ENCODE results near the gene LENEP.

The LENEP gene

DNA sequence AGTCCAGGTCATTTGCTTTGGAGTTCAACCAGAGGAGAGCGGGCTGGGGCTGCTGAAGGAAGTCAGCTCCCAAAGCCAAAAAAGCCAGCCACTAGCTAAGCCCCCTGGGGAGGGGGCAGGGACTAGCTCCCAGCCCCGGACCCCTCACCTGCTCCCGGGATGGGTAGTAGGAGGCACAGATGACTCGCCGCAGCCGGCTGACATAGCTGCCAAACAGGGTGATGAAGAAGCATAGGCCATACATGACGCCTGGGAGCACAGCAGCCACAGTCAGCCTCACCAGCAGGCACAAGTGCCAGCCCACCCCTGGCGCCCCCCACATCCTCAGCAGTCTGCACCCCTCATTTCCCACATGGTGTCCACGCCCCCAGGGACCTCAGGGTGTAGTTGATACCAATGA, 32.8 kb downstream of the LENEP start:
- Histone ChIP-seq H3K27ac (no peak overlapping the region), H3K27me3 (no peaks in the 10 kb centered on the region), H3K9me3 (no peaks in the 10 kb centered on the region), H3K36me3 (no peaks in the 10 kb centered on the region), H3K4me1 (ENCODE audit: control insufficient read depth in 1 of 2, insufficient read depth in 1 of 2, low read depth in 1 of 2, low read length in 1 of 2) (peaks cover 21 to 26% of the 10 kb centered on the region in 2 experiments), H3K4me3 (ENCODE audit: low read depth in 1 of 2, low read length in 1 of 2) (no peak overlapping the region)
- TF ChIP-seq, protein P1, sequence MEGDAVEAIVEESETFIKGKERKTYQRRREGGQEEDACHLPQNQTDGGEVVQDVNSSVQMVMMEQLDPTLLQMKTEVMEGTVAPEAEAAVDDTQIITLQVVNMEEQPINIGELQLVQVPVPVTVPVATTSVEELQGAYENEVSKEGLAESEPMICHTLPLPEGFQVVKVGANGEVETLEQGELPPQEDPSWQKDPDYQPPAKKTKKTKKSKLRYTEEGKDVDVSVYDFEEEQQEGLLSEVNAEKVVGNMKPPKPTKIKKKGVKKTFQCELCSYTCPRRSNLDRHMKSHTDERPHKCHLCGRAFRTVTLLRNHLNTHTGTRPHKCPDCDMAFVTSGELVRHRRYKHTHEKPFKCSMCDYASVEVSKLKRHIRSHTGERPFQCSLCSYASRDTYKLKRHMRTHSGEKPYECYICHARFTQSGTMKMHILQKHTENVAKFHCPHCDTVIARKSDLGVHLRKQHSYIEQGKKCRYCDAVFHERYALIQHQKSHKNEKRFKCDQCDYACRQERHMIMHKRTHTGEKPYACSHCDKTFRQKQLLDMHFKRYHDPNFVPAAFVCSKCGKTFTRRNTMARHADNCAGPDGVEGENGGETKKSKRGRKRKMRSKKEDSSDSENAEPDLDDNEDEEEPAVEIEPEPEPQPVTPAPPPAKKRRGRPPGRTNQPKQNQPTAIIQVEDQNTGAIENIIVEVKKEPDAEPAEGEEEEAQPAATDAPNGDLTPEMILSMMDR (IDR thresholded peaks at IDR 0.05) = no peak

DNA sequence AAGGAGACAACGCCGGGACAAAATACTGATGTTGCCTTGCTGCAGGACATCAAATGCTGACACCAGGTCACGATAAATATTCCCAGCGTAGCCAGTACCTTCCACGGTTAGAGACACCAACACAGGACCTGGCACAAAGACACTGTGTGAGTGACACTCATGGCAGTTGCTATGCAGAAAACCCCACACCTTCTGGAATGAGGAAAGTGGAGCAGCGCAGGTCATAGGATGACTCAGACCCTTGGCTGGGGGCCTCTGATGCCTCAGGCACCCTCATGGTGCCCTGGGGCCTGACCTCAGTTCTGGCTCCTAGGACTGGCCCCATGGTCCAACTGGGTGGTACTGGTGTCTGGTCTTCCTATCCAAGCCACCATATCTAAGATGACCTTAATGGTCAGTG, 33.2 kb downstream of the LENEP start:
- H3K4me3 ChIP-seq (ENCODE audit: low read depth in 1 of 2, low read length in 1 of 2) = no peak overlapping the region
- no peaks in the 10 kb centered on the region for H3K9me3 ChIP-seq
- no peak overlapping the region for H3K27ac ChIP-seq
- no peaks in the 10 kb centered on the region for H3K36me3 ChIP-seq
- H3K4me1 ChIP-seq (ENCODE audit: control insufficient read depth in 1 of 2, insufficient read depth in 1 of 2, low read depth in 1 of 2, low read length in 1 of 2) = peaks cover 21 to 26% of the 10 kb centered on the region in 2 experiments
- TF ChIP-seq, protein P1 (IDR thresholded peaks at IDR 0.05) = no peak
- no peaks in the 10 kb centered on the region for H3K27me3 ChIP-seq

DNA sequence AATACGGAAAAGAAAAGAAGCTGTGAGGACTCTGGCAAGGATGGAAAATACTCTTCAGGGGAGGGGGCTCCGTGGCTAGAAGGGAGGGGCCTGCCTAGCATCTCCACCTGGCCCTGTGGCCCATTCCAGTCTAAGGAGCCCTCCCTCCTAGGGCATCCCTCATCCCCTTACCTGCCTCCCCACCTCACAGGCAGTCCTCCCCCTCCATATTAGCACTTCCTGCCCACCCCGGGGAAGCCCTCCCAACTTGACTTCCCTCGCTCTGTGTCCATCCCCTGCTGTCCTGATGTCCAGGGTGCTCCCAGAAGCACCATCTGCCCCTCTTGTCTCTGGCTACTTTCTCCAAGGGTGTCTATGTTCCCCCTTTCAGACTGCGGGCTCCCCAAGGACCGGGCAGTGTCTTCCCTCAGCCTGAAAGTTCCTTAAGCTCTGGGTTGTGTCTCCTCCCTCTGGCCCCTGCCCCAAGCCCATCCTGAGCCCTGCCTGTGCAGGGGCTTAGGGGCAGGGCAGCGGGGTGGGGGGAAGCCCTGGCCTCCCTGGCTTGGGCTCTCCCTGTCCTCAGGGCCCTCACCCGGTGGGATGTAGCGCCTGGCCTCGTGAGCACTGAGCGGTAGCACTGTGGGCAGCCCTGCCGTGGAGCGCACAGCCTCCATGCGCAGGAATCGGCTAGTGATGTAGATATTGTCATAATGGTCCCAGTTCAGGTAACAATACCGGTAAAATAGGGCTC, 36.3 kb downstream of the LENEP start:
- no peaks in the 10 kb centered on the region for H3K27me3 ChIP-seq
- H3K27ac ChIP-seq = no peak overlapping the region
- H3K36me3 ChIP-seq = no peaks in the 10 kb centered on the region
- peaks cover 14 to 18% of the 10 kb centered on the region in 2 experiments for H3K4me1 ChIP-seq (ENCODE audit: control insufficient read depth in 1 of 2, insufficient read depth in 1 of 2, low read depth in 1 of 2, low read length in 1 of 2)
- no peaks in the 10 kb centered on the region for H3K9me3 ChIP-seq
- no peak overlapping the region for H3K4me3 ChIP-seq (ENCODE audit: low read depth in 1 of 2, low read length in 1 of 2)
- TF ChIP-seq, protein P1 (IDR thresholded peaks at IDR 0.05) = no peak

DNA sequence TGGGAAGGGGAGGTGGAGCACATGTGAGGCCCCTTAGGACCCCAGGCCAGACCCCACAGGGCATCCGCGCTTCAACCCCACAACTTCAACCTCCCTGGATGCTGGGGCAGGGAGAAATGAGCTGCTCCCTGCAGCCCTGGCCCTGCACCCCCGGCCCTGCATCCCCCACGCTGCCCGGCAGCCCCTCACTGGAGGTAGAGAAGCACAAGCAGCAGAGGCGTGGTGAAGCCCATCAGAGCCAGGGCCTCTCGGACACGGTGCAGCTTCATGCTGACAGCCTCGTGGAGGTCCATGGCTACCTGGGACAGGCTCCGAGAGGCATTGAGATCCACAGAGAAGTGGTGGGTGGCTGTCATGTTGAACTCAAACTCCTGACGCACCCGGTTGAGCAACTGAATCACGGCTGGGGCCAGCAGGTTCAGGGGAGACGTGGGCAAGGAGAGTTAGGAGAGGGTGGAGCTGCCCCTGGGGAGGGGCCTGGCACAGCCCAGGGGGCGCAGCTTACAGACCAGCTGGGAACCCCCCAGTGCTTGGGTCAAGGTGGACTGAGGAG, 36.9 kb downstream of the LENEP start:
- TF ChIP-seq, protein P1 (IDR thresholded peaks at IDR 0.05) = no peak
- H3K4me3 ChIP-seq (ENCODE audit: low read depth in 1 of 2, low read length in 1 of 2) = no peak overlapping the region
- peaks cover 10 to 15% of the 10 kb centered on the region in 2 experiments for H3K4me1 ChIP-seq (ENCODE audit: control insufficient read depth in 1 of 2, insufficient read depth in 1 of 2, low read depth in 1 of 2, low read length in 1 of 2)
- H3K9me3 ChIP-seq = no peaks in the 10 kb centered on the region
- H3K27ac ChIP-seq = no peak overlapping the region
- H3K36me3 ChIP-seq = no peaks in the 10 kb centered on the region
- H3K27me3 ChIP-seq = no peaks in the 10 kb centered on the region

DNA sequence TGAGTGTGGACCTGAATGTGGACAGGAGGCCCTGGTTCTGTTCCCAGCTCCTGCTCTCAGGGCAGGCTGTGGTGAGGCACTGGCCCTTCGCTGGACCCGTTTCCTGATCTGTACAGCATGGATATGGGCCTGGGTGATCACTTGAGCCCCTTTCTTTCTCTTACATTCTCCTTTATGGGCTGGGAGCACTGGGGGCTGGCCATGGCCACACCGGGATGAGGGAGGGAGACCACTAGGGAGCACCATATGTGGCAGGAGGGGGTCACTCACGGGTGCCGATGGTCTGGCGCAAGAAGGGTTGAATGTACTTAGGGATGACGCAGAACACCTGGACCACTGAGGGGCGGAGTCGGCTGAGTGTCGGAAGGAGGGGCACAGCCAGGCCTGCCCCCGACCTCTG, 37.5 kb downstream of the LENEP start:
- Histone ChIP-seq H3K4me1 (ENCODE audit: control insufficient read depth in 1 of 2, insufficient read depth in 1 of 2, low read depth in 1 of 2, low read length in 1 of 2) (peaks cover 10 to 12% of the 10 kb centered on the region in 2 experiments), H3K4me3 (ENCODE audit: low read depth in 1 of 2, low read length in 1 of 2) (no peak overlapping the region), H3K9me3 (no peaks in the 10 kb centered on the region), H3K27me3 (no peaks in the 10 kb centered on the region), H3K36me3 (no peaks in the 10 kb centered on the region), H3K27ac (no peak overlapping the region)
- TF ChIP-seq, protein P1 (IDR thresholded peaks at IDR 0.05) = no peak
